HG03135 (cell line): ENCODE measurements around the gene GNG12.

ENCODE experiments used
- ATAC-seq: cut with Tn5 transposase; IDR thresholded peaks from one replicate; pipeline ENCODE4 v1.9.1; 2021; ENCODE audit warnings: mild to moderate bottlenecking, moderate library complexity; ENCODE audit not compliant: unreplicated experiment

The GNG12 gene

DNA sequence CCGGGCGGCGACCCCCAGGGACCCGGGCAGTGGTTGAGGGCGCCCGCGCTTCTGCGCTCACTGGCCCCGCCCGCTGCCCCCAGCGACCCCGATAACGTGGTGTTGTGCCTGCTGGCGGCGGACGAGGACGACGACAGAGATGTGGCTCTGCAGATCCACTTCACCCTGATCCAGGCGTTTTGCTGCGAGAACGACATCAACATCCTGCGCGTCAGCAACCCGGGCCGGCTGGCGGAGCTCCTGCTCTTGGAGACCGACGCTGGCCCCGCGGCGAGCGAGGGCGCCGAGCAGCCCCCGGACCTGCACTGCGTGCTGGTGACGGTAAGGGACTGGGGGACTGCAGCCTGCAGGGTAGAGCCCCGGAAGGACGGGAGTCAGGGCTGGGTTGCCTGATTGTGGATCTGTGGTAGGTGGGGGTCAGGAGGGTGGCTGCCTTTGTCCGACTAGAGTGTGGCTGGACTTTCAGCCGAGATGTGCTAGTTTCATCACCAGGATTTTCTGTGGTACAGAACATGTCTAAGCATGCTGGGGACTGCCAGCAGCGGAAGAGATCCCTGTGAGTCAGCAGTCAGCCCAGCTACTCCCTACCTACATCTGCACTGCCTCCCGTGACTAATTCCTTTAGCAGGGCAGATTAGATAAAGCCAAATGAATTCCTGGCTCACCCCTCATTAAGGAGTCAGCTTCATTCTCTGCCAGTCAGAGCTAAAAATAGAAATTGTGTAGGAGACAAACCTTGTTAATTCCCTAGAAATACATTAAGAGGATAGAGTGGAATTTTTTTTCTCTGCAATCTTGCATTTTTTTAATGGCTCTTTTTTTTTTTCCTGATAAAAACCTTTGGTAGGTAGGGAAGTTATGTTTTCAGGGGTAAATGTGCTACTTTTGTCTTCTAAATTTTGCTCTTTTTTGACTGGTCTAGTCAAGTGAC is 146.7 kb downstream of the GNG12 start:
- ATAC-seq: peak; percentile 14

DNA sequence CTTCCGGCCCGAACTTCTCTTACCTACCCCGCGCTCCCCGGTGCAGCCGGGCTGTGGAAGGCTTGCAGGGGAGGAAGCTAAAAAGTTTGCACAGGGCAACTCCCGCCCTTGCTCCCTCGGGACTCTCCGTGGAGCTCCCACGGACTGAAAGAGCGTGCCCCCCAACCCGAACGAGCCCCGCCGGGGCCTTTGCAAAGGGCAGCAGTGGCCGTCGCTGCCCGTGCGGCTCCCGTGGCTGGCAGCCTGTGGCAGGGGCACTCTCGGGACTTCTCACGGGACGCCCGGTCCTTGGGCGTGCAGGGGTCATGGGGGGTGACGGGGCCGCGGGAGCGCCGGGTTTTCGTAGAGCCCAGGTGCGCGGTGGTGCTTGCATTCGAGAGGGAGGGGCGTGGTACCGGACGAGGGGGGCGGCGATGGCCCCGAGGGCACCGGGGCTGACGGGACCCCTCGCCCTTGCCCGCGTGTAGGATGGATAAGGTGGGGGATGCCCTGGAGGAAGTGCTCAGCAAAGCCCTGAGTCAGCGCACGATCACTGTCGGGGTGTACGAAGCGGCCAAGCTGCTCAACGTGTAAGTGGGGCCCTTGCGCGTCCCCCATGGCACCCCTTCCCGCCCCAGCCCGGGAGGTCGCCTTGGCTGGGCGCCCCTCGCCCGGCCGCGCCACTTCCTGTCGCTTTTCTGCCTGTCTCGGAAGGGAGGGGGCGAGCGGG is 147.6 kb downstream of the GNG12 start:
- ATAC-seq: peak; percentile 15

DNA sequence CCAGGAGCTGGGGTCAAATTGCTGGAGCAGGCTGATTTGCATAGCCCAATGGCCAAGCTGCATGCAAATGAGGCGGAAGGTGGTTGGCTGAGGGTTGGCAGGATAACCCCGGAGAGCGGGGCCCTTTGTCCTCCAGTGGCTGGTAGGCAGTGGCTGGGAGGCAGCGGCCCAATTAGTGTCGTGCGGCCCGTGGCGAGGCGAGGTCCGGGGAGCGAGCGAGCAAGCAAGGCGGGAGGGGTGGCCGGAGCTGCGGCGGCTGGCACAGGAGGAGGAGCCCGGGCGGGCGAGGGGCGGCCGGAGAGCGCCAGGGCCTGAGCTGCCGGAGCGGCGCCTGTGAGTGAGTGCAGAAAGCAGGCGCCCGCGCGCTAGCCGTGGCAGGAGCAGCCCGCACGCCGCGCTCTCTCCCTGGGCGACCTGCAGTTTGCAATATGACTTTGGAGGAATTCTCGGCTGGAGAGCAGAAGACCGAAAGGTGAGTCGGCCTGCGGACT is 148.2 kb downstream of the GNG12 start, which contains the start of gene GADD45A:
TSS of gene GADD45A (plus strand) at position 135 of the 491 bp plus-strand sequence. CDS start at position 429, 294 bp downstream.
- peak; percentile 91 for ATAC-seq

GRCh38 chr1:67684526-67685066 is 148.7 kb downstream of the GNG12 start:
- ATAC-seq: no peak

DNA sequence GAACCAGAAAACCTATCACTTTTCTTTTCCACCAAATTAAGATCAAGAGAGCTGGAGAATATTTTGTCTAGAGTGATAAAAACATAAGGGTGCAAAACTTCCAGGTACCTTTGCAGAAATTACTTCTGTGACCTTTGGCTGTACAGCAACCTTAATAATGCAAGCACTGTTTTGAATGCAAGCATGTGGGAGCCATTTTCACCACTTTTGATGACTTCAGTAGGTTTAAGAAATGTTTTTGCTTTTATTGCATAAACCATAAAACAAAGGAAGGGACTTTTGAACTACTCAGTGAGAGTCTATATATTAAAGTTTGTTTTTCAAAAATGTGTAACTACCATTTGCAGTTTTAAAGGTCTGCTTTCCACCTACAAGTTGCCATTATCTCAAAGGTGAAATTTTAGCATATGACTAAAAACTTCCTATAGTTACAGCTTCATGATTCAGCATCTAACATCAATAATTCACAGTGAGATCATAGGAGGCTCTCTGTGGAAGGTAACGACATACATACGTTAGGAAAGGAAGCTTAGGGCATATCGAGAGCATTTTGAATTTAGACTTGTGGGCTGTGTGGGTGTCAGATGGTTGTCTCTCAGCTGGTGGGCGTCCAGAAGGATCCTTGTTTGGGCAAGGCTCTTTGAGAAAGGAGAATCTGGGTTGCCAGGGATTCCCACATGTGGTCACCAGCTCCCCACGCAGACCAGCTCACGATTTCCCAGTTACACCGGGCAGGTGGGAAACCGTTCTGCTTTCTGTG is 149.3 kb downstream of the GNG12 start:
- ATAC-seq: no peak

DNA sequence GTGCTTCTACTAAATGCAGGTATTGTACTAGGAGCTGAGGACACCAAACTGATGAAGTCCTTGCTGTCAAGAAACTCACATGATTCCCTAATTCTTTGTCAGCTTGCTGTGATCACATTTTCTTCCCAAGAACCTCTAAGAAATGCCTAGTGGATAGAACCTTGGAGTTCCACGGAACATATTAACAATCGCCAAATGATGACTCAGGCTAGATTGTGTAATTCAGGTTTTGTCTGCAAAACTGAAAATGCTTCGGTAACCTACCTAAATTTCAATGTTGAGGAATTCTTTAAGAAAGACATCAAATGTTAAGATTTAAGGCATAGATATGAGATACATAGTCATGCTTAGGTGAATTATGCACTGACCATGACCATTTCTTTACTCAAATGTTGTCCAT is 150.0 kb downstream of the GNG12 start:
- no peak for ATAC-seq

DNA sequence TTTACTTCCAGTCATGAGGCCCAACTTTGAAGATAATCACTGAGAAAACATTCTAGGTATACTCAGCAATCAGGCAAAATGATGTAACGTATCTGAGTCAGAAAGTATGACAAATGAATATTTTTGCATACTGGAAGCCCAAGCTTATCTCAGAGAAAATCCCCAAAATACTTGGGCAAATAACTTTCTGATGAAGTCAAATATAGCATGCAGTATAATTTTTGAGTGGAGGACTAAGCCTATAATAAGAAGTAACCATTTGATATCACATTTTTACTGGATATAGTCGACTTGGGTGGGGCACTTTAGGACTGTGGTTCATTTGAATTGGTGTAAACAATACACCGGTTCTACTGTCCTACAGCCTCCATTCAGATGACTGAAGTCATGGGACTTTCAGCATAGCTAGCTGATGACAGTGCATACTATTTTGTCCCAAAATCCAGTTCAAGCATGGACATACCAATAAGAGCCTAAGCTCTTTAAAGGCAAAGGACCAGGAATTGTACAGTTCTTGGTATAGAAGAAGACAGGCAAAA is 150.5 kb downstream of the GNG12 start:
- ATAC-seq: no peak

GRCh38 chr1:67680486-67680885 is 152.8 kb downstream of the GNG12 start:
- no peak for ATAC-seq

DNA sequence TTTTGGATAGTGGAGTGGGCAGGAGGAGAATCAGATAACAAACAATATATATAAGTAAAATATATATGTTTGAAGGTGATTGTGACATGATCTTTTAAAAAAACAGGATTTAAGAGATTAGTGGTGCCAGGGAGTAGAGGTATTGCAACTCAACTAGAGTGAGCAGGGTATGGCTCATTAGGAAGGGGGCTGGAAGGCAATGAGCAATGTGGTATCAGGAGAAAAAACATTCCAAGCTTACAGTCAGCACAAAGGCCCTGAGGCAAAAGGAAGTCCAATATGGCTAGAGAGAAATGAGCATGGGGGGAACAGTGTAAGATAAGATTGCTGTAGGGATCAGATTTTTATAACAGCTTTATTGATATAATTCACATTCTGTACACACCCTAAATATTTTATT is 153.6 kb downstream of the GNG12 start:
- no peak for ATAC-seq

DNA sequence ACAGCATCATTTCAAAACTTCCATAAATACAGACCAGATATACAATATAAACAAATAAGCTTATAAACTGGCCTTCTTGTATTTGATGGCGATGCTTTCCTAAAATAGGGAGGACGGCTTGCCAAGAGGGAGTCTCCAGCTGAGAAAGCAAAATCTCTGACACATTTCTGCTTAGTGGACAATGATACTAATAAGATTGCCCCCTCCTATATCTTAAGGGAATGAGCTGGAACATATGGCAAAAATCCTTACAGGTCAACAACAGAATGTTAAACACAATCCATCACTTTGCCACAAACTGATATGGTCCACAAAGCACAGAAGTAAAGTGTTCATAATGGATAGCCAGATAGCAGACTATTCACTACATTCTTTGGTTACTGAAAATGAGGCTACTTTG is 155.3 kb downstream of the GNG12 start:
- ATAC-seq: no peak

DNA sequence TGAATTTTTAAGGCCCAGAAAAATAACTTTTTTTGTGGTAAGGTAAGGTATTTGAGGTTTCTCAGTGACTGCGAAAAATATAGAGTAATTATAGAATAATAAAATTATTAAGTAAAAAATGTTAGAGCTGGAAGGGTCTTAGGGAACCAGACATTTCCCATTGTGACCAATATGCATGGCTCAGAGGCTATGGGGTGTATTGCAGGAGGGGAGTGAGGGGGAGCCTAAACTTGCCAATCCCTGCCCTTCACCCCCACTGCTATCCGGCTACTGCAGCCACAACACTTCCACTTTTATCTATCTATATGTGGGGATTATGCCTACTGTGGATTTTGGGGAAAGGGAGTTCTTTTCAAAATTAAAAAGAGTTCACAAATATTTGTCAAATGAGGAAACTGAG is 155.9 kb downstream of the GNG12 start:
- no peak for ATAC-seq

- ATAC-seq: no peak
These were observed 156.3 kb downstream of the GNG12 start for GRCh38 chr1:67676946-67677345.

GRCh38 chr1:67676287-67676686 is 157.0 kb downstream of the GNG12 start:
- ATAC-seq: no peak

- ATAC-seq: no peak
These were observed 157.5 kb downstream of the GNG12 start for GRCh38 chr1:67675800-67676199.

- ATAC-seq: no peak
These were observed 158.8 kb downstream of the GNG12 start for GRCh38 chr1:67674260-67675011.

DNA sequence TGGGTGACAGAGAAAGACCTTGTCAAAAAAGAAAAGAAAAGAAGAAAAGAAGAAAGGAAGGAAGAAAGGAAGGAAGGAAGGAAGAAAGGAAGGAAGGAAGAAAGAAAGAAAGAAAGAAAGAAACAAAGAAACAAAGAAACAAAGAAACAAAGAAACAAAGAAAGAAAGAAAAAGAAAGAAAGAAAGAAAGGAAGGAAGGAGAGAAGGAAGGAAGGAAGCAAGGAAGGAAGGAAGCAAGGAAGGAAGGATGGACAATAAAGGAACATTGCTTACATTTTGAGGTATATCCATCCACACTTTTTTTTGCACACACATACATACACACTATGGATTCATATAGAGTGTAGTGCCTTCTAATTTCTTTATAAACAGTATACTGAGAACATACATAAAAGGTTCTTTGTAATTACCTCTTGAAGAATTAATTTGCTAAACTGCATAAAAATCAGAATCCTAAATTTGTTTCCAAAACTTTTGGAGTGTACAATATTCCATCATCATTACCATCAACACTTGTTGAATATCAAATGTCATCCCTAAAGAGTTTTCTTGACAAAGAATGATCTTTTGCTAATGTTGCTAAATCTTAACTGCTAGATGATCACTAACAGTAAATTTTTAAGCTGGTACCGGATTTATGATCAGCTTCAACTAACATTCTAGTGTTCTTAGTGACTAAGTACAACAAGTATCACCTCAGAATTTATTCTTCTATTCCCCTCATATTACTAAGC is 159.6 kb downstream of the GNG12 start:
- ATAC-seq: no peak

DNA sequence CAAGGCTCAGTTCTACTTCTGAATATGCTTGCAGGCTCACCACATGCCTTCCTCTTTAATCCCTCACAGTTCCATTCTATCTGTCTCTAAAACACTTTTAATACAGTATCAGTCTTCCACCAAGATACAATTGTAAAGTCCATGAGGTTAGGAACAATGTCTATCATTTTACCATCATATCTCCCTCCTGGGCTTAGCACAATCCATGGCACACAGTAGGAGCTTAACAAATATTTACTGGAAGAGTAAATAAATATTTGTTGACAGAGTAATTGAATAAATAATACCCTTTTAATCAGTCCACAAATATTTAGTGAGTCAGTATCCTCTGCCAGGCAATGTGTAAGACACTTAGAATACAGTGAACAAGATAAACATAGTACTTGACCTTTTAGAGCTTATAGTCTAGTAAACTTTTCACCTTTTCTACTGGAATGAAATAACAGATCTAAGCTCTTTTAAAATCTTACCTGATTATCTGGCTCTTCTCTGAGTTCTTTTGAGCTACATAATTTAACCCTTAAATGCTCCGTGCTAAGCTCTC is 160.9 kb downstream of the GNG12 start:
- no peak for ATAC-seq

DNA sequence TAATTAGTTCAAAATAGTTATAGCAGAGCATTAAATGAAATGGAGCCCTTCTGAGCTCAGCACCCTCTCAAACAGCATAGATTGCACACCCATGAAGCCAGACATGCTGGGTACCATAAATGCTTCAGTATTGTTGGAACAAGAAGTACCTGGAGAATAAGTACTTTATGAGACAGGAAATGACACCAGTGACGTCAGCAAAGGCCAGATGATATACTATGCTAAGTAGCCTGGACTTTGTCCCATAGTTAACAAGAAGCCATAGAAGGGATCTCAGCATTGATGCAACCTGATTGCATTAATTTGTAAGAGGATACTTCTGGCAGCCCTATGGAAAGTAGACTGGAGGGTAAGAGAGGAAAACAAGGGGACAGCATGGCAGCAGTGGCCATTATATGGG is 164.6 kb downstream of the GNG12 start:
- no peak for ATAC-seq

GRCh38 chr1:67666636-67667035 is 166.6 kb downstream of the GNG12 start:
- no peak for ATAC-seq
